Posterior cingulate gyrus (tissue), 11 donors: Measurements from ENCODE around the gene GLOD5.

Source experiments
- DNase-seq, 10 donors: peaks; one replicate each; pipeline versions ENCODE4 v3.0.0 to v3.0.0-alpha.2; 2020 to 2021; ENCODE audit warnings: mixed read lengths in 3 of 10
- intact Hi-C: fragments of 100-400 bp; cut with DNase I; formaldehyde crosslinking; loops from one replicate; pipeline ENCODE4 v1.15.1; 2023

Gene GLOD5

DNA sequence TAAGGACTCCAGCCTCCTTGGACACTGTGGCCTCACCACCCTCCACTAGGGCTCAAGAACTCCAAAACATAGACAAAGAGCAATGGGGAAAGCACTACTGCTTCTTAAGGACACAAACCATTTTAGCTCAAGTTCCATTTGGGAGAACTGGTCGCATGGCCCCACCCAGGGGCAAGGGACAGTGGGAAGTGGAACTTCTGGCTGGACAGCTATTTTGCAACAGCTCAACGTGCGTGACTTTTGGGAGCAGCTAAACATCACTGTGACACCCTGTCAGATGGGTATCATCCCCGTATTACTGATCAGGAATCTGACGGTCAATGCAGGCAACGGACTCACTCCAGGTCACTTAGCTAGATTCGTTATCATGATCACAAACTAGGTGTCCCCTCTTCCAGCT lies 9.0 kb upstream of the GLOD5 start:
- no peak for DNase-seq

DNA sequence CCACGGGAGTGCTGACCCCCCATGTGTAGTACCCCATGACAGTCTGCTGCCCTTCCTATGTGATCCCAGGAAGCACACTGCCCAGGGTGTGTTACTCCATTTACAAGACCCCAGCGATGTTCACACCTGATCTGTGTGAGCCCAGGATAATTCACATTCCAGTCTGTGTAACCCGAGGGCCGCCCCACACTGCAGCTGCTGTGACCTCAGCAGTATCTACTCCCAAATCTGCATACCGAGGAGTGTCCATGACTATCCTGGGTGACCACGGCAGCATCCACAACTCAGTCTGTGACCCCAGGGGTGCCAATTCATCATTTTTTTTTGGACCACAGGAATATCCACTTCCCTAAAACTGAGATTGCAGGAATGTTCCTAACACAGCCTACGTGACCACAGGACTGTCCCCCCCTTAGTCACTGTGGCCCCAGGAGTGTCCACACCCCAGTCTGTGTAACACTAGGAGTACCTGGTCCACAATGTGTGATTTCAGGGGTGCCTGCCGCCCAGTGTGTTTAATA lies 7.8 kb upstream of the GLOD5 start:
- DNase-seq, result no peak
- intact Hi-C loops, result no loop called here

More for the DNA sequence above, 9.0 kb upstream of the GLOD5 start:
- intact Hi-C loops, result no loop called here

DNA sequence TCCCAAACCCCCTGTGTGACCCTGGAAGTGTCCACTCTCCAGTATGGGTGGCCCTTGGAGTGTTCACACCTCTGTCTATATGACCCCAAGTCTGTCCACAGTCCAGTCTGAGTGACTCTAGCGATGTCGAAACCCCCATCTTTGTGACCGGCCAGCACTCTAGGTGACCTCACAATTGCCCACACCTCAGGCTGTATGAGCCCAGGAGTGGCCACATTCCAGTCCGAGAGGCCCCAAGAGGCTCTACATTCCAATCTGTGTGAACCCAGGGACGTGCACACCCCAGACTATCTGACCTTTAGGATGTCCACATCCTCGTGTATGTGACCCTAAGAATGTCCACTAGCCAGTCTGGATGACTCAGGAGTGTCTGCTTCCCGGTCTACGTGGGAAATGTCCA lies 7.3 kb upstream of the GLOD5 start:
- intact Hi-C loops, result no loop called here

GRCh38 chrX:48769230-48769629 lies 7.7 kb downstream of the GLOD5 start:
- intact Hi-C loops, result no loop called here

More for the DNA sequence above, 7.3 kb upstream of the GLOD5 start:
- no peak for DNase-seq

GRCh38 chrX:48770296-48770695 lies 8.7 kb downstream of the GLOD5 start:
- no peak for DNase-seq
- intact Hi-C loops, result no loop called here

More at GRCh38 chrX:48769230-48769629, 7.7 kb downstream of the GLOD5 start:
- no peak for DNase-seq

DNA sequence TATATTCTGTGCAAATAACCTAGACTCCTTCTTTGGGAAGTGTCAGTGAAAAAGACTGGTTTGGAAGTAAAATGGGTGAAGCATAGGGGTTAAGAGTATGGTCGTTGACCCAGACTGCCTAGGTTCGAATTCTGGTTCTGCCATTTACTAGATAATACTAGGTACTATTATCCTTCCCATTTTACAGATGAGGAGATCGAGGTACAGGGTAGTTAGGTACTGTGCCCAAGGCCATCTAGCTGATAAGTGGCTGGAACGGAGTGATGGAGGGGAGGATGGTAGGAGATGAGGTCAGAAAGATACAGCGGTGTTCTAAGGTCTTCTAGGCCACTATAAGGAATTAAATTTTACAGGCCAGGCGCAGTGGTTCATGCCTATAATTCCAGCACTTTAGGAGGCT lies 11.1 kb downstream of the GLOD5 start:
- intact Hi-C loops, result no loop called here
- DNase-seq, result no peak

- intact Hi-C loops, result no loop called here
- no peak for DNase-seq
These were observed 15.4 kb downstream of the GLOD5 start for GRCh38 chrX:48776818-48777439.

- no peak for DNase-seq
- intact Hi-C loops, result no loop called here
These were observed 17.9 kb downstream of the GLOD5 start for GRCh38 chrX:48779399-48779798.

- no peak for DNase-seq
- intact Hi-C loops, result no loop called here
These were observed 20.2 kb downstream of the GLOD5 start for GRCh38 chrX:48781705-48782104.

DNA sequence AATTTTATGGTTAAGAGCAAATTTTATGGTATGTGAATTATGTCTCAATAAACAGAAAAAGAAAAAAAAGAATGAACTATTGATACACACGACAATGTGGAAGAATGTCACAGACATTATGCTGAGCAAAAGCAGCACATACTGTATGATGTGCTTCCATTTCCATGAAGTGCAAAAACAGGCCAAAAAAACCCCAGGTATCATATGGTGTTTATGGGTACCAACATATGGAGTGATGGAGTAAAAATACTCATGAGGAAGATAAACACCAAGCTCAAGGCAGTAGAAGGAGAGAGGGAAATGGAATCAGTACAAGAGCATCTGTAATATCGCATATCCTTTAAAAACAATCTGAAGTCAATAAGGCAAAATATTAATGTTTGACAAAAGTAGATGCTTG lies 20.7 kb downstream of the GLOD5 start:
- no peak for DNase-seq
- intact Hi-C loops, result no loop called here

- DNase-seq, result no peak
- intact Hi-C loops, result no loop called here
These were observed 21.2 kb downstream of the GLOD5 start for GRCh38 chrX:48782795-48783194.

GRCh38 chrX:48784726-48785125 lies 23.2 kb downstream of the GLOD5 start:
- no peak for DNase-seq
- intact Hi-C loops, result no loop called here

GRCh38 chrX:48785186-48785539 lies 23.6 kb downstream of the GLOD5 start:
- intact Hi-C loops, result no loop called here
- DNase-seq, result no peak

GRCh38 chrX:48785540-48786214 lies 24.1 kb downstream of the GLOD5 start:
- DNase-seq, result no peak
- intact Hi-C loops, result no loop called here

- intact Hi-C loops, result no loop called here
- no peak for DNase-seq
These were observed 24.8 kb downstream of the GLOD5 start, which contains the start of gene GATA1 for GRCh38 chrX:48786341-48786800. TSS of gene GATA1 (plus strand) at chrX:48786590. CDS start at chrX:48791110, 4,520 bp downstream.

DNA sequence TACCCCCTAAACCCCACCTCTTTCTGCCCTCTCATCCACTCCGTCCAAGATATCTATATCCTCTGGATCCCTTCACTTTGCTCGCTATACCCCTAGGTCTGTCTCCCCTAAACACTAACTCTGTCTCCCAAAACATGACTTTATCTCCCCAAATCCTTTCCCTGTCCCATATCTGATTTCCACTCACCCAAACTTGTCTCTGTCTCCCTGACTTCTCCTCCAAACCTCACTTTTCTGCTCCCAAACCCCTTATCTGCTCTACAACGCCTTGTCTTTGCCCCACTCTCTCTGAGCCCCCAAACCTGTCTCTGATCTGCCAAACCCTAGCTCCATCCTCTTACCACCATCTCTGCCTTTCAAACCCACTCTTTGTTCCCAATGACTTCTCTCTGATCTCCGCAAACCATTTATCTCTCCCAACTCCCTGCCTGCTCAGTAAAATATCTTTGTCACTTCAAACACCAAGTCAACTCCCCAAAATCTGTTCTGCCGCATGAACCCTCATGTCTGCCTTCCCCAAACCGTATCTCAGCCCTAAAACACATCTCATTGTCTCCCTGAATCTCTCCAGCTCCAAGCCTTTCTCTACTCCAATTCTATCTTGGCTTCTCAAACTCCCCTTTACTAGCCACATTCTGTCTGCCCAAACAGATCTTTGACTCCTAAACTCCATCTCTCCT lies 25.4 kb downstream of the GLOD5 start:
- intact Hi-C loops, result no loop called here
- no peak for DNase-seq

GRCh38 chrX:48787505-48788443 lies 26.2 kb downstream of the GLOD5 start:
- intact Hi-C loops, result no loop called here
- no peak for DNase-seq

GRCh38 chrX:48789366-48790220 lies 28.0 kb downstream of the GLOD5 start:
- intact Hi-C loops, result no loop called here
- DNase-seq, result no peak

DNA sequence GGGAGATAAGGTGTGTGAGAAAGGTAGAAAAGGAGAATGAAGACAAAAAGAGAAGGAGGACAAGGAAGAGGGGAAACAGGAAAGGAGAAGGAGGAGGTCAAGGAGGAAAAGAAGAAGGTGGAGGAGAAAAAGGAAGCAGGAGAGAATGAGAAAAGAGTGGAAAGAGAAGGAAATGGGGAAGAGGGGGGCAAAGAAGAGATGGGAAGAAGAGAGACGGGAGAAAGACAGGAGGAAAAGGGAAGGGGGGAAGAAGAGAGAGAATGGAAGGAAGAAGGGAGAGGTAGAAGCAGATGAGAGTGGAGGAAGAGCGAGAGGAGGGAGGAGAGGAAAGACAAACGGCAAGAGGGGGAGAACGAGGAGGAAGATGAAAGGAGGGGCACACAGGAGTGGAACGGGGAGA lies 28.9 kb downstream of the GLOD5 start:
- intact Hi-C loops, result no loop called here
- no peak for DNase-seq
